ENCODE data around the gene ANKRD29.
"Not testable (repeated sequence)": the region's sequence is repeated elsewhere in the genome, so short reads cannot be mapped to it uniquely, and the experiment has no call there.

The ANKRD29 gene

GRCh38 chr18:23578891-23579653 is 83.6 kb downstream of the ANKRD29 start:
- DNase-seq, result no peak

GRCh38 chr18:23578067-23578701 is 84.5 kb downstream of the ANKRD29 start:
- DNase-seq, result no peak

GRCh38 chr18:23577521-23577920 is 85.2 kb downstream of the ANKRD29 start:
- DNase-seq, result not testable (repeated sequence)

- DNase-seq, result no peak
Measured at GRCh38 chr18:23575309-23575651, 87.4 kb downstream of the ANKRD29 start.

GRCh38 chr18:23574611-23575308 is 88.0 kb downstream of the ANKRD29 start:
- no peak for DNase-seq

GRCh38 chr18:23573626-23574431 is 88.9 kb downstream of the ANKRD29 start:
- DNase-seq, result no peak

- DNase-seq, result no peak
Measured at GRCh38 chr18:23573020-23573419, 89.7 kb downstream of the ANKRD29 start.

GRCh38 chr18:23572570-23572969 is 90.1 kb downstream of the ANKRD29 start:
- DNase-seq, result no peak

- no peak for DNase-seq
Measured at GRCh38 chr18:23572012-23572411, 90.7 kb downstream of the ANKRD29 start.

- no peak for DNase-seq
Measured at GRCh38 chr18:23570912-23571504, 91.7 kb downstream of the ANKRD29 start.

- DNase-seq, result no peak
Measured at GRCh38 chr18:23569299-23570063, 93.2 kb downstream of the ANKRD29 start.

- DNase-seq, result no peak
Measured at GRCh38 chr18:23568281-23569138, 94.2 kb downstream of the ANKRD29 start.

- no peak for DNase-seq
Measured at GRCh38 chr18:23567671-23568070, 95.0 kb downstream of the ANKRD29 start.

- DNase-seq, result no peak
Measured at GRCh38 chr18:23565916-23566547, 96.7 kb downstream of the ANKRD29 start.

- no peak for DNase-seq
Measured at GRCh38 chr18:23563377-23564043, 99.2 kb downstream of the ANKRD29 start.

GRCh38 chr18:23560186-23560585 is 102.5 kb downstream of the ANKRD29 start:
- DNase-seq, result no peak

GRCh38 chr18:23557511-23557910 is 105.2 kb downstream of the ANKRD29 start:
- DNase-seq, result not testable (repeated sequence)

- DNase-seq, result no peak
Measured at GRCh38 chr18:23556145-23556780, 106.4 kb downstream of the ANKRD29 start.

- no peak for DNase-seq
Measured at GRCh38 chr18:23553887-23554286, 108.8 kb downstream of the ANKRD29 start.
